Measurements from ENCODE around the gene SLC25A33.

DNA sequence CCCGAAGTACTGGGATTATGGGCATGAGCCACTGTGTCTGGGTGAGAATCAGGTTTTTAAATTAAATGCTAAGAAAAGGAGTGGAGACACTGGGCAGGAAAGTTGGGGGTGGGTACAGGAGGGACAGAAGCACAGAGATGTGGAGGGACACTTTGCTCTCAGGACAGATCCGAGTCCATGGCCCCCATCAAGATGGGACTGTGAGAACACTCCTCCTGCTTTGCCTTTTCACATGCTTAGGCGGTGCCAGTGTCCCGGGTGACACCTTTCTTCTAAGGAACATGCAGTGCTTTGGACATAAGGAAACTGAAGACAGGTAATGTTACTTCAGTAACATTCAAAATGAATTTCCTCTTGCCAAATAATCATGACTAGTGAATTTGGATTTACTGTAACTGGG is 16.7 kb downstream of the SLC25A33 start:
- TF ChIP-seq EZH2 (IDR thresholded peaks at IDR 0.05; ENCODE audit: borderline replicate concordance, insufficient read depth, low read depth, low read length, poor library complexity, severe bottlenecking): no peak
- TF ChIP-seq, protein P1, sequence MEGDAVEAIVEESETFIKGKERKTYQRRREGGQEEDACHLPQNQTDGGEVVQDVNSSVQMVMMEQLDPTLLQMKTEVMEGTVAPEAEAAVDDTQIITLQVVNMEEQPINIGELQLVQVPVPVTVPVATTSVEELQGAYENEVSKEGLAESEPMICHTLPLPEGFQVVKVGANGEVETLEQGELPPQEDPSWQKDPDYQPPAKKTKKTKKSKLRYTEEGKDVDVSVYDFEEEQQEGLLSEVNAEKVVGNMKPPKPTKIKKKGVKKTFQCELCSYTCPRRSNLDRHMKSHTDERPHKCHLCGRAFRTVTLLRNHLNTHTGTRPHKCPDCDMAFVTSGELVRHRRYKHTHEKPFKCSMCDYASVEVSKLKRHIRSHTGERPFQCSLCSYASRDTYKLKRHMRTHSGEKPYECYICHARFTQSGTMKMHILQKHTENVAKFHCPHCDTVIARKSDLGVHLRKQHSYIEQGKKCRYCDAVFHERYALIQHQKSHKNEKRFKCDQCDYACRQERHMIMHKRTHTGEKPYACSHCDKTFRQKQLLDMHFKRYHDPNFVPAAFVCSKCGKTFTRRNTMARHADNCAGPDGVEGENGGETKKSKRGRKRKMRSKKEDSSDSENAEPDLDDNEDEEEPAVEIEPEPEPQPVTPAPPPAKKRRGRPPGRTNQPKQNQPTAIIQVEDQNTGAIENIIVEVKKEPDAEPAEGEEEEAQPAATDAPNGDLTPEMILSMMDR (IDR thresholded peaks at IDR 0.05): no peak

Measured in B cell (primary cell).